ENCODE results near the gene CD70.
"Not testable (repeated sequence)": the region's sequence is repeated elsewhere in the genome, so short reads cannot be mapped to it uniquely, and the experiment has no call there.

The CD70 gene

GRCh38 chr19:6568816-6569215 is 22.1 kb downstream of the CD70 start:
- no peak for DNase-seq

GRCh38 chr19:6568010-6568526 is 22.9 kb downstream of the CD70 start:
- no peak for DNase-seq

- not testable (repeated sequence) for DNase-seq
These were observed 24.2 kb downstream of the CD70 start for GRCh38 chr19:6566727-6567126.

- DNase-seq = no peak
These were observed 26.6 kb downstream of the CD70 start for GRCh38 chr19:6564393-6564792.

- not testable (repeated sequence) for DNase-seq
These were observed 28.5 kb downstream of the CD70 start for GRCh38 chr19:6562437-6562836.

GRCh38 chr19:6556480-6557195 is 34.3 kb downstream of the CD70 start:
- DNase-seq = no peak

- no peak for DNase-seq
These were observed 34.9 kb downstream of the CD70 start for GRCh38 chr19:6556043-6556449.

- DNase-seq = no peak
These were observed 39.1 kb downstream of the CD70 start for GRCh38 chr19:6551607-6552450.

- no peak for DNase-seq
These were observed 39.9 kb downstream of the CD70 start for GRCh38 chr19:6551091-6551490.

- not testable (repeated sequence) for DNase-seq
These were observed 40.3 kb downstream of the CD70 start for GRCh38 chr19:6550679-6551078.

GRCh38 chr19:6543866-6544347 is 47.0 kb downstream of the CD70 start:
- DNase-seq = no peak

GRCh38 chr19:6540918-6541689 is 49.8 kb downstream of the CD70 start:
- no peak for DNase-seq

- no peak for DNase-seq
These were observed 51.4 kb downstream of the CD70 start for GRCh38 chr19:6539514-6539913.
